Osteocyte (in vitro differentiated cells): Measurements from ENCODE around the gene FAM20A. TPM values are rescaled to one million over a fixed set of nuclear protein-coding genes. Genes with fewer than 3 reads are reported as not detected.

Source experiments
- DNase-seq: peaks from one replicate; pipeline ENCODE4 v3.0.0; 2021; ENCODE audit warnings: mixed read lengths; ENCODE audit not compliant: unreplicated experiment; ENCODE audit errors: extremely low spot score
- H3K27ac Mint-ChIP-seq: one replicate; pipeline ENCODE4 v1.8.0; 2021; ENCODE audit warnings: mild to moderate bottlenecking, mixed read lengths; ENCODE audit not compliant: unreplicated experiment
- H3K27me3 Mint-ChIP-seq: one replicate; pipeline ENCODE4 v1.8.0; 2021; ENCODE audit warnings: mixed read lengths; ENCODE audit not compliant: unreplicated experiment
- H3K36me3 Mint-ChIP-seq: one replicate; pipeline ENCODE4 v1.8.0; 2021; ENCODE audit warnings: mixed read lengths; ENCODE audit not compliant: unreplicated experiment
- H3K4me1 Mint-ChIP-seq: one replicate; pipeline ENCODE4 v1.8.0; 2021; ENCODE audit warnings: mixed read lengths; ENCODE audit not compliant: unreplicated experiment
- H3K4me3 Mint-ChIP-seq: one replicate; pipeline ENCODE4 v1.8.0; 2021; ENCODE audit warnings: mild to moderate bottlenecking, moderate library complexity, mixed read lengths; ENCODE audit not compliant: unreplicated experiment
- H3K9me3 Mint-ChIP-seq: one replicate; pipeline ENCODE4 v1.8.0; 2021; ENCODE audit warnings: mixed read lengths; ENCODE audit not compliant: unreplicated experiment
- CTCF ChIP-seq: fragments of 200-600 bp; sonication (generic); IDR thresholded peaks from 2 replicates; pipeline ENCODE4 v1.5.0; 2021; ENCODE audit warnings: antibody characterized with exemption, mild to moderate bottlenecking, moderate library complexity
- total RNA-seq: library from RNA; stranded (reverse); gene quantifications from 2 replicates; pipeline ENCODE4 v1.2.1, GENCODE V29; 2021

FAM20A gene
- total RNA-seq, 1 donor from 2014 or later, result not detected

- DNase-seq, result peak; percentile 82
- H3K36me3 Mint-ChIP-seq, result no peaks in the 10 kb centered on the region
- H3K27me3 Mint-ChIP-seq, result peaks cover 73% of the 10 kb centered on the region
- no peak overlapping the region for H3K27ac Mint-ChIP-seq
- TF ChIP-seq CTCF, result no peak
- peak overlapping the region; percentile 67 for H3K4me3 Mint-ChIP-seq
- peaks cover 8% of the 10 kb centered on the region for H3K4me1 Mint-ChIP-seq
- no peaks in the 10 kb centered on the region for H3K9me3 Mint-ChIP-seq
Observed at GRCh38 chr17:68600067-68600930, 868 bp downstream of the FAM20A start.

GRCh38 chr17:68599552-68600066 lies 1.6 kb downstream of the FAM20A start:
- no peak overlapping the region for H3K27ac Mint-ChIP-seq
- H3K36me3 Mint-ChIP-seq, result no peaks in the 10 kb centered on the region
- peak overlapping the region; percentile 67 for H3K4me3 Mint-ChIP-seq
- DNase-seq, result no peak
- peaks cover 75% of the 10 kb centered on the region for H3K27me3 Mint-ChIP-seq
- H3K9me3 Mint-ChIP-seq, result no peaks in the 10 kb centered on the region
- no peak for TF ChIP-seq CTCF
- H3K4me1 Mint-ChIP-seq, result peaks cover 8% of the 10 kb centered on the region

GRCh38 chr17:68599091-68599490 lies 2.1 kb downstream of the FAM20A start:
- no peak for TF ChIP-seq CTCF
- Mint-ChIP-seq H3K4me3 (no peak overlapping the region), H3K9me3 (no peaks in the 10 kb centered on the region), H3K27ac (no peak overlapping the region), H3K27me3 (peaks cover 77% of the 10 kb centered on the region), H3K36me3 (no peaks in the 10 kb centered on the region), H3K4me1 (peaks cover 8% of the 10 kb centered on the region)
- peak; percentile 13 for DNase-seq

- Mint-ChIP-seq H3K4me1 (peaks cover 8% of the 10 kb centered on the region), H3K27ac (no peak overlapping the region), H3K36me3 (no peaks in the 10 kb centered on the region), H3K4me3 (no peak overlapping the region), H3K27me3 (peaks cover 75% of the 10 kb centered on the region), H3K9me3 (no peaks in the 10 kb centered on the region)
- no peak for DNase-seq
- no peak for TF ChIP-seq CTCF
Observed at GRCh38 chr17:68598545-68598961, 2.6 kb downstream of the FAM20A start.

- no peak overlapping the region for H3K4me3 Mint-ChIP-seq
- peaks cover 8% of the 10 kb centered on the region for H3K4me1 Mint-ChIP-seq
- H3K27ac Mint-ChIP-seq, result no peak overlapping the region
- no peaks in the 10 kb centered on the region for H3K36me3 Mint-ChIP-seq
- H3K9me3 Mint-ChIP-seq, result no peaks in the 10 kb centered on the region
- TF ChIP-seq CTCF, result no peak
- peaks cover 75% of the 10 kb centered on the region for H3K27me3 Mint-ChIP-seq
- peak; percentile 8 for DNase-seq
Observed at GRCh38 chr17:68598074-68598473, 3.1 kb downstream of the FAM20A start.
